Spleen (tissue), 7 donors: ENCODE measurements around the gene LCOR.

Source experiments
- POLR2A ChIP-seq, 3 donors: fragments of 450-650 bp; IDR thresholded peaks; one replicate each; pipeline ENCODE4 v1.5.1; 2017; ENCODE audit warnings: antibody characterized with exemption in 3 of 3, mild to moderate bottlenecking in 1 of 3
- POLR2AphosphoS5 ChIP-seq, 3 donors: sonication (generic); formaldehyde crosslinking; IDR thresholded peaks; one replicate each; pipeline ENCODE4 v1.5.1; 2017; ENCODE audit warnings: antibody characterized with exemption in 3 of 3
- TF ChIP-seq, protein P1 (sequence below), 11 experiments: fragments of 200-600 bp in 7 of 11; fragments of 450-650 bp in 4 of 11; sonication (generic) in 4 of 11; IDR thresholded peaks in 8 of 11; conservative IDR thresholded peaks in 3 of 11; 1 replicate in 7 of 11; 2 replicates in 4 of 11; pipeline versions ENCODE4 v1.4.0 to v1.8.0; 2016 to 2021; ENCODE audit warnings: antibody characterized with exemption in 11 of 11, inconsistent platforms in 4 of 11, mild to moderate bottlenecking in 1 of 11
- donor health status: DM: no; HTN: no; CAD: no; lungs with moderate emphysema.
- donor health status: DM: no; HTN: no; CAD: no.
- donor health status: DM: no; HTN: no; CAD: no.

DNA sequence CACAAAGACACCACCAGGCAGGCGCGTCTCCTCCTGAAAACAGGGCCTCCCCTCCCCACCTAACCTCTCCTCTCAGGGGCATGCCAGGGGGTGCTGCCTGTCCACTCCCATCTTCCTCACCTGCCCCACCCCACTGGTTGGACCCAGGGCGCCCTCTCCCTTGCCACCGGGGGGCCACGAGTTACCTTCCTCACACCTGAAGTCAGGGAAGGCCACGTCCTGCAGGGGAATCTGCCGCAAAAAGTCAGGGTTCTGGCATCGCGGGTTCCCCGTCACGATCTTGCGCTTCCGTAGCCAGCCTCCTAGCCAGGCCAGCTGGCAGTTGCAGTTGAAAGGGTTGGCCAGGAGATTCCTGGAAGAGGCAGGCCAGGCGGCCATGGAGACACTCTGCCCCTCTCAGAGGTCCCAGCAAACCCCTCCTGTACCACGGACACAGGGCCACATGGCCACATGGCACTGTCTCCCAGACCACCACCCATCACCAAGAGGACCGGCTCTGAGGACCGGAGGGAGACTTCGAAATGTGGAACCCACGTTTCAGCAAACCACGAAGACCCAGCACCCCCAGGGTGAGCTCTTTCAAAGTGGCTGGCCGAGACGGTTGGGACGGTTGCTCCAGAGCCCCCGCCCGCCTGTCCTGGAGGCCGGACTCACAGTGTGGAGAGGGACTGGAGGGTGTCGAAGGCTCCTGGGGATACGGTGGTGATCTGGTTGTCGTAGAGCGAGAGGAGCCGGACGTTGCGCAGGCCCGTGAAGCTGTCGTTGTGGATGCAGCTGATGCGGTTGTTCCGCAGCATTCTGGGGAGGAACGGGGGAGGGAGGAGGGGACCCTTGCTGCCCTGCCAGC lies 210.8 kb downstream of the LCOR start:
- no peak for TF ChIP-seq POLR2A (IDR thresholded peaks at IDR 0.05)
- TF ChIP-seq, protein P1, sequence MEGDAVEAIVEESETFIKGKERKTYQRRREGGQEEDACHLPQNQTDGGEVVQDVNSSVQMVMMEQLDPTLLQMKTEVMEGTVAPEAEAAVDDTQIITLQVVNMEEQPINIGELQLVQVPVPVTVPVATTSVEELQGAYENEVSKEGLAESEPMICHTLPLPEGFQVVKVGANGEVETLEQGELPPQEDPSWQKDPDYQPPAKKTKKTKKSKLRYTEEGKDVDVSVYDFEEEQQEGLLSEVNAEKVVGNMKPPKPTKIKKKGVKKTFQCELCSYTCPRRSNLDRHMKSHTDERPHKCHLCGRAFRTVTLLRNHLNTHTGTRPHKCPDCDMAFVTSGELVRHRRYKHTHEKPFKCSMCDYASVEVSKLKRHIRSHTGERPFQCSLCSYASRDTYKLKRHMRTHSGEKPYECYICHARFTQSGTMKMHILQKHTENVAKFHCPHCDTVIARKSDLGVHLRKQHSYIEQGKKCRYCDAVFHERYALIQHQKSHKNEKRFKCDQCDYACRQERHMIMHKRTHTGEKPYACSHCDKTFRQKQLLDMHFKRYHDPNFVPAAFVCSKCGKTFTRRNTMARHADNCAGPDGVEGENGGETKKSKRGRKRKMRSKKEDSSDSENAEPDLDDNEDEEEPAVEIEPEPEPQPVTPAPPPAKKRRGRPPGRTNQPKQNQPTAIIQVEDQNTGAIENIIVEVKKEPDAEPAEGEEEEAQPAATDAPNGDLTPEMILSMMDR (IDR thresholded peaks at IDR 0.05 in 8 of 11, conservative IDR thresholded peaks at IDR 0.05 in 3 of 11): no peak
- no peak for TF ChIP-seq POLR2AphosphoS5 (IDR thresholded peaks at IDR 0.05)
